Endodermal cell (in vitro differentiated cells): ENCODE measurements around the gene PRKCE. TPM values are rescaled to one million over a fixed set of nuclear protein-coding genes. Genes with fewer than 3 reads are reported as not detected.

Experiments
- DNase-seq: peaks from one replicate; pipeline ENCODE4 v3.0.0-alpha.2; 2017
- H3K27ac ChIP-seq: 2 replicates; pipeline ENCODE4 v1.5.1; 2013; ENCODE audit warnings: mild to moderate bottlenecking, low read depth, low read length, moderate library complexity
- H3K27me3 ChIP-seq: 2 replicates; pipeline ENCODE4 v1.6.1; 2013; ENCODE audit warnings: mild to moderate bottlenecking, low read length, moderate library complexity; ENCODE audit not compliant: insufficient read depth, control insufficient read depth, poor library complexity, severe bottlenecking
- H3K36me3 ChIP-seq: 2 replicates; pipeline ENCODE4 v1.7.0; 2013; ENCODE audit warnings: mild to moderate bottlenecking, low read length, moderate library complexity; ENCODE audit not compliant: control insufficient read depth, insufficient read depth
- H3K4me1 ChIP-seq: one replicate; pipeline ENCODE4 v1.7.0; 2013; ENCODE audit warnings: low read length; ENCODE audit not compliant: control insufficient read depth, insufficient read depth
- H3K4me3 ChIP-seq: 2 replicates; pipeline ENCODE4 v1.5.1; 2013; ENCODE audit warnings: mild to moderate bottlenecking, low read length, moderate library complexity
- H3K9ac ChIP-seq: 2 replicates; pipeline ENCODE4 v1.6.1; 2013; ENCODE audit warnings: mild to moderate bottlenecking, low read length, moderate library complexity; ENCODE audit not compliant: poor library complexity, severe bottlenecking; ENCODE audit errors: extremely low read depth
- H3K9me3 ChIP-seq: 2 replicates; pipeline ENCODE4 v1.6.1; 2013; ENCODE audit warnings: mild to moderate bottlenecking, low read length, moderate library complexity; ENCODE audit not compliant: control insufficient read depth
- H3K27ac Mint-ChIP-seq: 2 replicates; pipeline ENCODE4 v1.8.0; 2020; ENCODE audit warnings: mixed read lengths
- H3K27me3 Mint-ChIP-seq: 2 replicates; pipeline ENCODE4 v1.8.0; 2021; ENCODE audit warnings: mild to moderate bottlenecking, mixed read lengths; ENCODE audit not compliant: insufficient read depth
- H3K36me3 Mint-ChIP-seq: 2 replicates; pipeline ENCODE4 v1.8.0; 2020; ENCODE audit warnings: low read depth, mixed read lengths
- H3K4me1 Mint-ChIP-seq: 2 replicates; pipeline ENCODE4 v1.8.0; 2020; ENCODE audit warnings: mixed read lengths
- H3K4me3 Mint-ChIP-seq: 2 replicates; pipeline ENCODE4 v1.8.0; 2020; ENCODE audit warnings: mild to moderate bottlenecking, moderate library complexity, mixed read lengths
- H3K9me3 Mint-ChIP-seq: 2 replicates; pipeline ENCODE4 v1.8.0; 2020; ENCODE audit warnings: mild to moderate bottlenecking, mixed read lengths
- CTCF ChIP-seq: fragments of 200-600 bp; sonication (generic); conservative IDR thresholded peaks from 2 replicates; pipeline ENCODE4 v1.5.0; 2021; ENCODE audit warnings: antibody characterized with exemption, mild to moderate bottlenecking
- WGBS, 2 experiments: methylation state at CpG; one replicate each; pipeline versions ENCODE4 v1.1.5 to v1.1.7; 2013; ENCODE audit warnings: missing lambda C conversion rate in 2 of 2, mixed read lengths in 1 of 2; ENCODE audit not compliant: insufficient coverage in 1 of 2, insufficient read length in 1 of 2; 5-methylcytosine and 5-hydroxymethylcytosine counted together
- total RNA-seq, 2 donors: library from RNA; stranded (reverse); fragmentation: NEBNext Ultra II Directional in 1 of 2; extraction: Animal tissue kit (Norgen Biotek cat#: 25700) in 1 of 2; gene quantifications; 2 replicates in 1 of 2; 3 replicates in 1 of 2; pipeline ENCODE4 v1.2.1, GENCODE V29; 2021

PRKCE gene
- total RNA-seq, 2 donors from 2014 or later: 1.4 to 1.7 TPM

- Mint-ChIP-seq H3K27me3 (peaks cover 3% of the 10 kb centered on the region), H3K4me3 (no peak overlapping the region), H3K4me1 (no peaks in the 10 kb centered on the region), H3K27ac (no peak overlapping the region), H3K36me3 (no peaks in the 10 kb centered on the region), H3K9me3 (peaks cover 19% of the 10 kb centered on the region)
- no peak overlapping the region for H3K27ac ChIP-seq
- H3K27me3 ChIP-seq: no peaks in the 10 kb centered on the region
- DNase-seq: no peak
- peaks cover 12% of the 10 kb centered on the region for H3K9me3 ChIP-seq
- TF ChIP-seq CTCF: no peak
- H3K4me3 ChIP-seq: no peak overlapping the region
- H3K36me3 ChIP-seq: no peaks in the 10 kb centered on the region
- no peaks in the 10 kb centered on the region for H3K4me1 ChIP-seq
- H3K9ac ChIP-seq: no peak overlapping the region
These were observed 178.8 kb downstream of the PRKCE start for GRCh38 chr2:45830322-45830721.

- WGBS, 2 experiments: 90 to 92% methylated on average over 2 to 3 of the region's 3 CpGs
- no peaks in the 10 kb centered on the region for H3K27me3 ChIP-seq
- DNase-seq: no peak
- H3K36me3 ChIP-seq: no peaks in the 10 kb centered on the region
- peaks cover 14% of the 10 kb centered on the region for H3K4me1 Mint-ChIP-seq
- H3K4me3 Mint-ChIP-seq: no peak overlapping the region
- H3K9ac ChIP-seq: no peak overlapping the region
- H3K36me3 Mint-ChIP-seq: no peaks in the 10 kb centered on the region
- H3K4me1 ChIP-seq: peaks cover 5% of the 10 kb centered on the region
- H3K27ac Mint-ChIP-seq: no peak overlapping the region
- peaks cover 12% of the 10 kb centered on the region for H3K9me3 ChIP-seq
- H3K27ac ChIP-seq: no peak overlapping the region
- no peak overlapping the region for H3K4me3 ChIP-seq
- no peak for TF ChIP-seq CTCF
- peaks cover 19% of the 10 kb centered on the region for H3K9me3 Mint-ChIP-seq
- H3K27me3 Mint-ChIP-seq: peaks cover 3% of the 10 kb centered on the region
These were observed 182.0 kb downstream of the PRKCE start for GRCh38 chr2:45833301-45833967.

GRCh38 chr2:45833968-45834344 is 182.5 kb downstream of the PRKCE start:
- WGBS, 2 experiments: 81 to 90% methylated on average over 2 to 3 of the region's 3 CpGs
- no peak overlapping the region for H3K4me3 Mint-ChIP-seq
- H3K27ac ChIP-seq: no peak overlapping the region
- peaks cover 12% of the 10 kb centered on the region for H3K9me3 ChIP-seq
- H3K4me3 ChIP-seq: no peak overlapping the region
- no peaks in the 10 kb centered on the region for H3K36me3 Mint-ChIP-seq
- no peak overlapping the region for H3K27ac Mint-ChIP-seq
- peaks cover 14% of the 10 kb centered on the region for H3K4me1 Mint-ChIP-seq
- DNase-seq: no peak
- H3K9me3 Mint-ChIP-seq: peaks cover 19% of the 10 kb centered on the region
- TF ChIP-seq CTCF: no peak
- H3K27me3 ChIP-seq: no peaks in the 10 kb centered on the region
- peaks cover 5% of the 10 kb centered on the region for H3K4me1 ChIP-seq
- H3K9ac ChIP-seq: no peak overlapping the region
- no peaks in the 10 kb centered on the region for H3K36me3 ChIP-seq
- peaks cover 3% of the 10 kb centered on the region for H3K27me3 Mint-ChIP-seq
